Stomach (tissue), 4 donors: ENCODE measurements around the gene FAM72A.
"Not testable (repeated sequence)": the region's sequence is repeated elsewhere in the genome, so short reads cannot be mapped to it uniquely, and the experiment has no call there.

Experiments
- CTCF ChIP-seq, 7 experiments: fragments of 450-650 bp in 4 of 7; fragments of 200-600 bp in 3 of 7; sonication (generic) in 3 of 7; IDR thresholded peaks; one replicate each; pipeline ENCODE4 v1.5.1; 2016 to 2019; ENCODE audit warnings: antibody characterized with exemption in 7 of 7, control low read depth in 2 of 7, mild to moderate bottlenecking in 1 of 7
- EP300 ChIP-seq: sonication (generic); formaldehyde crosslinking; IDR thresholded peaks from one replicate; pipeline ENCODE4 v1.6.1; 2017; ENCODE audit warnings: antibody characterized with exemption

GRCh38 chr1:206225386-206225785 lies 22.7 kb upstream of the FAM72A start:
- not testable (repeated sequence) for TF ChIP-seq EP300; CTCF (IDR thresholded peaks at IDR 0.05)
